Liver (tissue), 3 donors: ENCODE measurements around the gene MRPL30.

Source experiments
- ATF3 ChIP-seq: IDR thresholded peaks from 2 replicates; pipeline ENCODE4 v1.6.1; 2016; ENCODE audit warnings: antibody characterized with exemption
- CTCF ChIP-seq: fragments of 150-350 bp; IDR thresholded peaks from 2 replicates; pipeline ENCODE4 v1.5.1; 2017; ENCODE audit warnings: improper control_type of control experiment, low read depth, low read length; ENCODE audit not compliant: missing input control
- GABPA ChIP-seq, 2 donors: IDR thresholded peaks in 1 of 2; conservative IDR thresholded peaks in 1 of 2; 2 replicates each; pipeline ENCODE4 v1.6.1; 2016; ENCODE audit warnings: antibody characterized with exemption in 2 of 2, mild to moderate bottlenecking in 1 of 2, moderate library complexity in 1 of 2
- HNF4G ChIP-seq: IDR thresholded peaks from 2 replicates; pipeline ENCODE4 v1.6.1; 2016; ENCODE audit warnings: antibody characterized with exemption
- MAX ChIP-seq: IDR thresholded peaks from 2 replicates; pipeline ENCODE4 v1.6.1; 2016; ENCODE audit warnings: antibody characterized with exemption
- NR2F2 ChIP-seq: IDR thresholded peaks from 2 replicates; pipeline ENCODE4 v1.6.1; 2016; ENCODE audit warnings: antibody characterized with exemption
- RAD21 ChIP-seq, 2 donors: IDR thresholded peaks; 2 replicates each; pipeline ENCODE4 v1.6.1; 2016; ENCODE audit warnings: antibody characterized with exemption in 2 of 2, mild to moderate bottlenecking in 2 of 2
- REST ChIP-seq: IDR thresholded peaks from 2 replicates; pipeline ENCODE4 v1.6.1; 2016; ENCODE audit warnings: antibody characterized with exemption, mild to moderate bottlenecking
- YY1 ChIP-seq: IDR thresholded peaks from 2 replicates; pipeline ENCODE4 v1.6.1; 2016; ENCODE audit warnings: antibody characterized with exemption, mild to moderate bottlenecking
- ZBTB33 ChIP-seq: IDR thresholded peaks from 2 replicates; pipeline ENCODE4 v1.6.1; 2016; ENCODE audit warnings: antibody characterized with exemption
- donor health status: healthy.
- donor health status: healthy.

- TF ChIP-seq RAD21 (IDR thresholded peaks at IDR 0.05) (no peak), CTCF (no peak), HNF4G (no peak), MAX (no peak), ATF3 (no peak), NR2F2 (no peak), REST (no peak), GABPA (IDR thresholded peaks at IDR 0.05 in 1 of 2, conservative IDR thresholded peaks at IDR 0.05 in 1 of 2) (no peak), ZBTB33 (no peak), YY1 (no peak)
Measured at GRCh38 chr2:99158599-99158998, 22.4 kb upstream of the MRPL30 start.
